Measurements from ENCODE around the gene GPI.
"Not testable (repeated sequence)": the region's sequence is repeated elsewhere in the genome, so short reads cannot be mapped to it uniquely, and the experiment has no call there.

Gene GPI

GRCh38 chr19:34325181-34325580 lies 39.8 kb upstream of the GPI start:
- ChIA-PET CTCF (no interaction called here), POLR2A (no interaction called here)
- no peak for TF ChIP-seq HDGF (IDR thresholded peaks at IDR 0.05; ENCODE audit: borderline replicate concordance)
- TF ChIP-seq FOXK2 (IDR thresholded peaks at IDR 0.05) = no peak
- TF ChIP-seq L3MBTL2 (conservative IDR thresholded peaks at IDR 0.05) = no peak
- TF ChIP-seq NFRKB (IDR thresholded peaks at IDR 0.05) = no peak
- TF ChIP-seq SP1 (IDR thresholded peaks at IDR 0.05) = no peak
- TF ChIP-seq ARNT (IDR thresholded peaks at IDR 0.05) = no peak
- TF ChIP-seq ELF4 (IDR thresholded peaks at IDR 0.05) = no peak
- TF ChIP-seq BHLHE40 (IDR thresholded peaks at IDR 0.05; ENCODE audit: borderline replicate concordance) = no peak
- no peak for TF ChIP-seq CTBP1 (IDR thresholded peaks at IDR 0.05; ENCODE audit: borderline replicate concordance)
- no peak for TF ChIP-seq FOXA1 (IDR thresholded peaks at IDR 0.05)
- TF ChIP-seq SUZ12 (IDR thresholded peaks at IDR 0.05) = no peak
- no peak for DNase-seq (ENCODE audit: extremely low spot score)

- ChIA-PET CTCF (interaction anchor here (0.6 kb wide), 1 partner anchor 9 kb away, joined by 3 read pairs; no protein-coding TSS in a partner anchor), POLR2A (no interaction called here)
- no peak for DNase-seq (ENCODE audit: extremely low spot score)
- TF ChIP-seq NFRKB (IDR thresholded peaks at IDR 0.05) = no peak
- no peak for TF ChIP-seq BHLHE40 (IDR thresholded peaks at IDR 0.05; ENCODE audit: borderline replicate concordance)
- TF ChIP-seq PKNOX1 (IDR thresholded peaks at IDR 0.05) = no peak
- TF ChIP-seq SUZ12 (IDR thresholded peaks at IDR 0.05) = no peak
- no peak for TF ChIP-seq ZNF384 (IDR thresholded peaks at IDR 0.05)
- no peak for TF ChIP-seq FOXM1 (IDR thresholded peaks at IDR 0.05; ENCODE audit: borderline replicate concordance)
- TF ChIP-seq ARNT (IDR thresholded peaks at IDR 0.05) = no peak
- no peak for TF ChIP-seq FOXA1 (IDR thresholded peaks at IDR 0.05)
Measured at GRCh38 chr19:34325981-34326787, 38.8 kb upstream of the GPI start.

DNA sequence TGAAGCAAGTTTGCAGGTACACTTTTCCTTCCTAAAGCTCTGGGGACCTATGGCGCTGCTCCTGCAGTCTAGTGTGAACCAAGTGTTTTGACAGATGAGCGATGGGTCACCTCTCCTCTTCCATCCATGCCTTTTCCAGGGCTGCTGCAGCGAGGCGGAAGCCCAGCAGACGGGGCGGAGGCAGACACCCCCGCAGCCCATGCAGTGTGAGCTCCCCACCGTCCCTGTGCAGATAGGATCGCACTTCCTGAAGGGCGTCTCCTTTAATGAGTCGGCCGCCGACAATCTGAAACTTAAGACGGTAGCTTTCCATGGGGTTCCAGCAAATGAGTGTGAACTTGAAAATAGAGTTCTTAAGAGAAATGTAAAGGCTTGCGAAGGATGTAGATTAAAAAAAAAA lies 37.1 kb upstream of the GPI start:
- DNase-seq (ENCODE audit: extremely low spot score) = no peak
- ChIA-PET CTCF (no interaction called here), POLR2A (no interaction called here)
- TF ChIP-seq TARDBP (IDR thresholded peaks at IDR 0.05) (no peak), L3MBTL2 (conservative IDR thresholded peaks at IDR 0.05) (no peak), ZNF384 (IDR thresholded peaks at IDR 0.05) (no peak), LEF1 (IDR thresholded peaks at IDR 0.05; ENCODE audit: borderline replicate concordance) (no peak), BHLHE40 (IDR thresholded peaks at IDR 0.05; ENCODE audit: borderline replicate concordance) (no peak), ELF4 (IDR thresholded peaks at IDR 0.05) (no peak), PKNOX1 (IDR thresholded peaks at IDR 0.05) (no peak), ARNT (IDR thresholded peaks at IDR 0.05) (no peak), NFRKB (IDR thresholded peaks at IDR 0.05) (no peak), SUZ12 (IDR thresholded peaks at IDR 0.05) (no peak), FOXM1 (IDR thresholded peaks at IDR 0.05; ENCODE audit: borderline replicate concordance) (no peak)

DNA sequence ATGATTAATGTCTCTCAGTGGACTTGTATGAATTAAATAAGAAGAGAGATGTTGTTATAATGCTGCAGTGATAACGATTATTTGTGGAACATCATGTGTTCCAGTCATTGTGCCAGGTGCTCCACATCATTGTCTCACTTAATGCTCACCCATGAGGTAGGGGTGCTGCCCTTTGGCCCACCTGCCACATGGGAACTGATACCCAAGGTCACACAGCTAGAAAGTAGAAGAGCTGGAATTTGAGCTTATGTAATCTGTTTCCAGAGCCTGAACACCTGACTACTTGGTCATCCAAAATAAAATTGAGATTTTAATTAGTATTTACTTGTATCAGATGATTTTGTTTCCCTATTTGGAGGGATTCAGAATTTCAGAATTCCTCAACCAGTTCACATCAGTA lies 36.0 kb upstream of the GPI start:
- ChIA-PET POLR2A (no interaction called here), CTCF (no interaction called here)
- DNase-seq (ENCODE audit: extremely low spot score) = no peak
- TF ChIP-seq FOXK2 (IDR thresholded peaks at IDR 0.05) (no peak), SUZ12 (IDR thresholded peaks at IDR 0.05) (no peak), FOXM1 (IDR thresholded peaks at IDR 0.05; ENCODE audit: borderline replicate concordance) (no peak), PKNOX1 (IDR thresholded peaks at IDR 0.05) (no peak), FOXA1 (IDR thresholded peaks at IDR 0.05) (no peak), BHLHE40 (IDR thresholded peaks at IDR 0.05; ENCODE audit: borderline replicate concordance) (no peak), ELF4 (IDR thresholded peaks at IDR 0.05) (no peak), LEF1 (IDR thresholded peaks at IDR 0.05; ENCODE audit: borderline replicate concordance) (no peak), NFRKB (IDR thresholded peaks at IDR 0.05) (no peak), CTBP1 (IDR thresholded peaks at IDR 0.05; ENCODE audit: borderline replicate concordance) (no peak), ARNT (IDR thresholded peaks at IDR 0.05) (no peak), ZNF384 (IDR thresholded peaks at IDR 0.05) (no peak), TARDBP (IDR thresholded peaks at IDR 0.05) (no peak), L3MBTL2 (conservative IDR thresholded peaks at IDR 0.05) (no peak)

DNA sequence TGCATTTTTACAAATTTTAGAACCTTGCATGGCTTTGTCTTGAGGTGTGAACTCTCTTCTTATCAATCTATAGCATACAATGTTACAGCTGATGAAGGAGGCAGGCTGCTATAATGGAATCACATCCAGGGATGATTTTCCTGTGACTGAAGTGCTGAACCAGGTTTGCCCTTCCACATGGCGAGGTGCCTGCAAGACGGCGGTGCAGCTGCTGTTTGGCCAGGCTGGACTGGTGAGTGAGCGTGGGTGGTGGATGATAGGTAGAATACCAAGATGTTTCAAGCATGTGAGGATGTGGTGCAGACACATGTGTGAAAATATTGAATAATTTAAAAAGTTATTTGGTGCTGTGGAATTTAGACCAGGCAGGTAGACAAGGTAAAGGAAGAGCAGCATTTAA lies 34.9 kb upstream of the GPI start:
- no peak for DNase-seq (ENCODE audit: extremely low spot score)
- POLR2A ChIA-PET = no interaction called here
- CTCF ChIA-PET = no interaction called here
- TF ChIP-seq FOXM1 (IDR thresholded peaks at IDR 0.05; ENCODE audit: borderline replicate concordance) = no peak
- no peak for TF ChIP-seq TARDBP (IDR thresholded peaks at IDR 0.05)
- no peak for TF ChIP-seq BHLHE40 (IDR thresholded peaks at IDR 0.05; ENCODE audit: borderline replicate concordance)
- no peak for TF ChIP-seq HDGF (IDR thresholded peaks at IDR 0.05; ENCODE audit: borderline replicate concordance)
- no peak for TF ChIP-seq FOXK2 (IDR thresholded peaks at IDR 0.05)
- TF ChIP-seq ARNT (IDR thresholded peaks at IDR 0.05) = no peak
- no peak for TF ChIP-seq CTBP1 (IDR thresholded peaks at IDR 0.05; ENCODE audit: borderline replicate concordance)
- no peak for TF ChIP-seq ZNF384 (IDR thresholded peaks at IDR 0.05)
- TF ChIP-seq L3MBTL2 (conservative IDR thresholded peaks at IDR 0.05) = no peak
- TF ChIP-seq PKNOX1 (IDR thresholded peaks at IDR 0.05) = no peak

DNA sequence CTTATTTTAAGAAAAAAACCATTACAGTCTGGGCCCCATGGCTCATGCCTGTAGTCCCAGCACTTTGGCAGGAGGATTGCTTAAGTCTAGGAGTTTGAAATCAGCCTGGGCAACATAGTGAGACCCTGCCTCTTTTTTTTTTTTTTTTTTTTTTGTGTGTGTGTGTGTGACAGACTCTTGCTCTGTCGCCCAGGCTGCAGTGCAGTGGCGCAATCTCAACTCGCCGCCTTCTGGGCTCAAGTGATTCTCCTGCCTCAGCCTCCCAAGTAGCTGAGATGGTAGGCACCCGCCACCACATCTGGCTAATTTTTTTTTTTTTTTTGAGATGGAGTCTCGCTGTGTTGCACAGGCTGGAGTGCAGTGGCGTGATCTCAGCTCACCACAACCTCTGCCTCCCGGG lies 34.4 kb upstream of the GPI start:
- DNase-seq (ENCODE audit: extremely low spot score); POLR2A ChIA-PET; CTCF ChIA-PET: not testable (repeated sequence)

DNA sequence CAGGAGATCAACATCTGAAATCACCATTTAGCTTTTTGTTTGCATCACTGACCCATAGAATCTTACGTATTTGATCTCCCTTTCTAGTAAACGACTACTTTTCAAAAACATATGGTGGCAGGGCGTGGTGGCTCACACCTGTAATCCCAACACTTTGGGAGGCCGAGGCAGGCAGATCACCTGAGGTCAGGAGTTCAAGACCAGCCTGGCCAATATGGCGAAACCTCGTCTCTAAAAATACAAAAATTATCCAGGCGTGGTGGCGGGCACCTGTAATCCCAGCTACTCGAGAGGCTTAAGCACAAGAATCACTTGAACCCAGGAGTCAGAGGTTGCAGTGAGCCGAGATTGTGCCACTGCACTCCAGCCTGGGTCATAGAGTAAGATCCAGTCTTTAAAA lies 33.4 kb upstream of the GPI start:
- POLR2A ChIA-PET; DNase-seq (ENCODE audit: extremely low spot score): not testable (repeated sequence)
- CTCF ChIA-PET = interaction anchor here (0.5 kb wide), 1 partner anchor 10 kb away, joined by 3 read pairs; no protein-coding TSS in a partner anchor
